NCI-H128 (cell line): ENCODE results near the gene AMACR.
A peak's percentile ranks its signal among the peaks of the same experiment; 100 is the strongest.

Experiments
- DNase-seq: peaks from one replicate; lab custom pipeline; 2025; ENCODE audit not compliant: unreplicated experiment; lab: John Stamatoyannopoulos, UW

AMACR gene

DNA sequence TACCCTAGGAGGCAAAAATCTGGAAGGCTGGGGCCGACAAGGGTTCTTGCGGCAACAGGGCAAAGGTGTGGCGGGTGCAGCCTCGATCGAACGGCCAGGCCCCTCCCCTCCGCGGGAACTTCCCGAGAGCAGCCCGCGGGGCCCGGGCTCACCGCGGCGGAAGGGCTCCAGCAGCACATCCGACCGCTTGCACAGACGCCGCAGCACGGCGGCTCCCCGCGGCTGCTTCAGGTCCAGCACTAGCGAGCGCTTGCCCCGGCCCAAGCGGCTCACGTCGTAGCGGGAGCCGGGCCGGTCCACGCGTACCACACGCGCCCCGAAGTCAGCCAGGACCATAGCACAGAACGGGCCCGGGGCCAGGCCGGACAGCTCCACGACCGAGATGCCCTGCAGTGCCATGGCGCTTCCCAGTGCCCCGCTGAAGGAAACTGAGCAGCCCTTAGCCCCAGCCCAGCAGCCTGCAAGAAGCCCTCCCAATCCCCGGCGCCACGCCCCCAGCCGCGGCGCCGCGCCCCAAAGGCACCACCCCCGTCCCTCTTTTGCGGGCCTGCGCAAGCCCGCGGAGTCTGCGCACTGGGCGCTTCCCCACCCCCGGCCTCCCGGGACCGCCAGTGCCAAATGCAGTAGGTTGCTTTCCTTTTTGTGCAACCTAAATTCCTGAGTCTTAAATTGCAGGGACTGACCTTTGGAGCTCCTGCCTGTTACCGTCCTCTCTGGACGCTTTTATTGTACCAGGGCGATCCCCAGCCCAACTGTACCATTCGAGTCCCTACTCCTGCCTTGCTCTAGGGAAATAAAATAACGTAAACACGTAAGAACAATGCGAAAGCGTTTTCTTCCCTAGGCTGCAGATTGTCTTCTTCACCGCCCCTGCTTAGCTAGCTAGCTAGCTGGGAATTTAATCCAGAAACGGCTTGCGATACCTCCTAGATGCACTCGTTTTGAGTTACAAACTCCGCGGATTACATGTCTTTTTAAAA, at the start of gene AMACR:
Gene AMACR, minus strand, starts transcription at position 430 of the 980 bp plus-strand sequence. Its CDS starts 31 bp downstream, at position 399.
- DNase-seq: peak; percentile 96

DNA sequence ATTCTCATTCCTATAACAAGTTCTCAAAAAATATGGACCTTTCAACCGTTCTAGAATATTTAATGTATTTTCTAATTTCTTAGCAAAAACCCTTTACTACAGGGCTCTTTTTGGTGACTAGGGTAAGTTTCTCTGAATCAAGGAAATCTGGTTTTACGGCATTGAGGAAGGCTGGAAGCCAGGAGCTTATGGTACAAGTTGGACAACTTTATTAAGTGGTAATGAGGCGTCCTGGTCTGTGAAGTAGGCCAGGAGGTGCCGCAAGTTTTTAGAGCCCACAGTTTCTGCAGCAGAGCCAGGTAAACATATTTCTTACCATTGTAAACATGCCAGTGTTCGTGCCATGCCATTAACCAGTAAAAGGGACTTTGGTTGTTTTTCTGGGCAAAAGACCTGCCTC, 49.7 kb upstream of the AMACR start:
- no peak for DNase-seq

DNA sequence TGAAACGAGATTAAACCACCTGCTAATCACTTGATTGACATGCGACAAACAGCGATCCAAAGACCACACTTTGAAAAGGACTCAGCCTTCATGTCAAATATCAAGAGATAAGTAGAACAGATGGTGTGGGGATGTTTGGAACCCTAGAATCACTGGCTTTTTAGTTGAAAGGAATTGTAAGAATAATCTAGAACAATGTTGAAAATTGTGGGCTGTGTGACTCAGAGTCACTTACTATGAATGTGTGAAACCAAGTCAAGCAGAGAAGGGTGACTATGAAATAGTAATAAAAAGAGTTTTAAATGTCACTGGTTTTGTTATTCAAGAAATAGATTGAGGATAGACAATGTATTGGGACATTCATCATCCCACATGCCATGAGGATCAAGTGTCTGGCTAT, 49.3 kb upstream of the AMACR start:
- DNase-seq: no peak

DNA sequence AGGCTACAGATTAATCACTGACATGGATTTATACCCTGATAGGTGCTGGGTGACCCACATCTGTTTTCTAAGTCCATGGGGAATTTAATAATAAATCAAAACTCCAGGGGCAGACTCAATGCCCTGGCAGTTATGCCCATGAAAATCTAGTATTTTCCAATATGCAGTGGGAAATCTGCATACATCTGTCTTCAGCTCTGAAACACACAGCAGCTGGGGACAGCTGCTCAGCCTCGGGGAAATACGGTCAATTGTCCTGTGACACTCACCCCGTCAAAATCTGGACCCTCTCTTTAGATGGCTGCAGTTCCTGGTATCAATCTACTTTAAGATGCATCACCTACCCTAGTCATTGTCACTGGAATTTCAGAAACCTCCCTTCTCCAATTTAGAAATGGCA, 47.8 kb upstream of the AMACR start:
- no peak for DNase-seq

DNA sequence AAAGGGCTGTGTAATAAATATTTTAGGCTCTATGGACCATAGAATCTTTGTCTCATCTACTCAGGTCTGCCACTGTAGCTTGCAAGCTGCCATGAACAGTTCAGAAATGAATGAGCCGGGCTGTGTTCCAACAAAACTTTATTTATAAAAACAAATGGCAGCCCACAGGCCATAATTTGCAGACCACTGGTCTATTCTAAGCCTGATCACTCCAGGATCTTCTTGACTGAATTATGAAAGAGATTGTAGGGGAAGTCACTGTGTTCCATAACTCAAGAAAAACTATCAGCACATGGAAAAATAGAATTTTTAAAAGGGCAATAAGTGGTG, 46.5 kb upstream of the AMACR start:
- no peak for DNase-seq

DNA sequence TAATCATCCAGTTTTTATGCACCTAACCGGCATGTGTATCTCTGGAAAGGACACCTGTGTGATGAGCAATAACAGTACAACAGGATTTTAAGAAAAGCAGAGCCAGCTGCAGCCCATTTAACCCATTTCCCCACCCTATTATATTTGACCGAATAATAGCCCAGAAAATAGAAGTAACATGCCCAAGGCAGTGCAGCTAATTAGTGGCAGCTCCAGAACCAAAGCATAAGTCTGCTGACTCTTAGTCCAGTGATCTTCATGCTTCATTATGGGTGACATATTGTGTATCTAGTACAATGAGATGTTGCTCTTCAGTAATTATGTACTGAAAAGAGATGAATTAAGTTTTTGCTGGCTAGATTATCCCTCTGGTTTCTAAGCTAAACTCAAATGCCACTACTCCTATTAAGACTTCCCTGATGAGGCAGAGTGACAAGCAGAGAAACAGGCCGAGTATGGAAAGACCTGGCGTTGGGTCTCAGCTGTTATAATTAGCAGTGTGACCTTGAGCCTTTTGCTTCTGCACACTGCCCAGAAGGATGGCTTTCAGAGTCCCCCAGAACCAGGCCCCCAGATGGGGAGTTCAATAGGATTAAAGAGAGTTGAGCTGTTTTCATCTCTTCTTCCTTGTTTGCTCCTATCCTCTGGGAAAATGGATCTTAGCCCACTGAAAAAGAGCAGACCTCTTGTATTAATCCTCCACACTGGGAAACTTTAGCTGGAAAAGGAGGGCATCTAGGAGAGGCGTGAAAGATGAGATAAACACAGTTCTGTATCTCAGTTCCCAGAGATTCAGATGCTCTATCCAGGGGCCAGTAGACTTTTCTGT, 45.9 kb upstream of the AMACR start:
- no peak for DNase-seq

DNA sequence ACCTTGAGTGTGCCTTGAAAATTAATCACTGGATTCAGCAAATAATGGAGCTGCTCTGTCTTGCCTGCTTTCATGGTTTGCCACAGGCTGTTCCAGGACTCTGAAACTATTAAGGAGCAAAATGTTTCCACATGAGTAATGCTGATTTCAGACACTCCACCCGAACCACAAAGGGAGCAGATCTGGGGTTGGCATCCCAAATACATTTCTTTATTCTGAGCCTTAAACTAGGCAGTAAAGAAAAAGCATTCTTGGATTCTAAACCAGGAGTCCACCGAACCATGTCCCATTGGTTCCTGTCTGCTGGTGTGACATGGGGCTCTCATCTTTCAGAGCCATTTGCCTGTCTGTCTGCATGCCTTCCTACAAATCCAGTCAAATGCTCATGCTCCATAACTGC, 45.3 kb upstream of the AMACR start:
- no peak for DNase-seq

DNA sequence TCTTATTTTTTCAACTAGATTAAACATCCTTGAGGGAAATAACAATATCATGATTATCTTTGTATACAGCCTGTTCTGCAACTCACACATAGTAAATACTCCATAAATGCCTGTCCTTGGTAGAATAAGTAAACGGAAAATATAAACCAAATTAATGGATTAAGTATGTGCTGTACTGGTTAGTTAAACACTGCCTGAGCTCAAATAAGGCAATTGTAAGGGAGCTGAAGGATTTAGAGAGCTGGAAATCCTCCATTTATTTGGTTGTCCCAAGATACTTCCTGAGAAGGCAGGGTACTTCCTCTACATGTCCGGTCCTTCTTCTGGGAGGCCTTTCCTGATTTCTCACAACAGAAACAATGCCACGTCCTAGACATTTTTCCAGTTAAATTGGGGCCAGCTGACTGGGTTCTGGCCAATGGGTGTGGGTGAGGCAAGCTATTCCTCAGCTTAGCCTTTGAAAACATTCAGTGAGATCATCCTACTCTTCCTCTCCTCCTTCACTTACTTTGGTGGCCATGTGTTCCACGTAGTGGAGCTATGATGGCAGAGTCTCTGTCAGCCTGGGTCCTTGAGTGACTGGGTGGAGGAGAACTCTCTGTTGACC, 43.6 kb upstream of the AMACR start:
- DNase-seq: no peak

DNA sequence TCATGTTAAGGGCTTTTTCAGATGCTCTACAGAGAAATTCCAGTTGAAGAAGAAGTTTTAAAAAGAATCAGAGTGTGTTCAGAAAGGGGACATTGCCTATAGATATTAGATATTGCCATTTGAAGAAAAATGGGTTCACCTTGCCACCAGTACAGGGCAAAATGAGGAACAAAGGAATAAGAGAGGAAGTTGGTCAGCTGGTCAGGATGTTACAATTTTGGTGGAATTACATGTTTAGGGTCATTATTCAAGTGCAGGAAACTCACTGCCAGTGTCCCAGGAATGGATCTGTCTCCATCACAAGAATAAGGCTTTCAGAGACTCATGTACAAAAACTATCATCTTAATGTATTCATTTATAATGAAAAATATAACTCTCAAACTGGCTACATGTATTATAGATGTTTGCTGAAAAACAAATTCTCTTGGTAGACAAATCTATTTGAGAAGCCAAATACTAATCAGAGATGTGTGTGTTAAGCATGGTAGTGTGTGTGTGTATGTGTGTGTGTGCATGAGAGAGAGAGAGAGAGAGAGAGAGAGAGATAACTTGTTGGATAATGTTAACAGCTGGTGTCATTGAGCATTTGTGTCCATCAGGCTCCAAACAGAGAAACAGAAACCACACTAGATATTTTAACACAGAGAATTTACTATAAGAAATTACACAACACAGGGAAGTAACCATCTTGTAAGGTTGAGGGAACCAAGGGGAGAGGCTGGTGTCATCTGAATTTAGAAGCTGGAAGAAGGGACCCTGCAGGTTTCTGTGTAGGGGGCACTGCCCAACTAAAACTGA, 40.1 kb upstream of the AMACR start:
- DNase-seq: no peak

DNA sequence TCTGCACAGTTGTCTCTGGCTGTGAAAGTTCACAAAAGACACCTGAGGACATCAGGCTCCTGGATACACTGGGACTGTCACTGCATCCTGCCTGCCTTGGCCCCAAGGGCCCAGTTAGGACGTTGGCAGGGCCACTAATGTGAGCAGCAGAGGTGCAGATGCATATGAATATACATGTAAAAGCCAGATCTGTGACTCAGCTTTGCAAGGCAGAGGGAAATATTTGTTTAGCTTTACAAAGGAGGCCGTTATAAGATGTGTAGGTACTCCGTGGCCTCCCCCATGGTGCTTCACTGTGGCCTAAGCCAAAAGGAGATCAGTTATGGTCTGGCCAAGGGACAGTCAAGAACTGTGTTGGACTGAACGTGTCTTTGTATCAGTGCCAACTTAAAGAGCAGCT, 39.3 kb upstream of the AMACR start:
- DNase-seq: no peak

DNA sequence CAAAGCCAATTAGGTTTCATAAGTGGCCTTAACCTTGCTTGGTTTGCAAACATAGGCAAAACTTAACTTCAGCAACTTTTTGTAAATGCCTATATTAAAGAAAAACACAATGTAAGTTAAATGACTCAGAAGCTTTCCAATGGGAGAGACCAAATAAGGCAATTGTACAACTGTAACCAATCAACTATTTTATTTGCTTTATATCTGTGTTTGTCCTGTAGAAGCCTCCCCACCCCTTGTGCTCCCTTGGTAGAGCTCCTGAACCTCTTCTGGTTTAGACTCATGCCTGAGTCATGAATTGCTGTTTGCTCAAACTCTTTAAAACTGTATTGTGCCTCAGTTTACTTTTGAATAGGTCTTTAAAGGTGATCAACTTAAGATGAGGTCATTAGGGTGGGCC, 38.1 kb upstream of the AMACR start:
- no peak for DNase-seq

DNA sequence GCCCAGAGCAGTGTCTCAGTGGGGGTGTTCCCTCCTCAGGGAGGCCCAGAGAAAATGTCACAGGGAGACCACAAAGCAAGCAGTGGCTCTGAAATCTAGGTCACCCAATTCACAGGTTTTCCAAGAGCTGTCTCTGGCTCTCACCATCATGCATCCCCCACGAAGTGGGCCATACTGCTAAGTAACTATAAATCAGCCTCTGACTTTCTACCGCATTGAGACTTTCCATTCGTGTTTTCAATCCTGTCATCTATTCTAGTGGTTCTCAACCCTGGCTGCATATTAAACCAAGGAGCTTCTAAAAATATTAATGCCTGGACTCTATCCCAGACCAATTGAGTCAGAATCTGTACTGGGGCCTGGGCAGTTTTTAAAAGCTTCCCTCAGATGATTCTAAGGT, 37.2 kb upstream of the AMACR start:
- no peak for DNase-seq

DNA sequence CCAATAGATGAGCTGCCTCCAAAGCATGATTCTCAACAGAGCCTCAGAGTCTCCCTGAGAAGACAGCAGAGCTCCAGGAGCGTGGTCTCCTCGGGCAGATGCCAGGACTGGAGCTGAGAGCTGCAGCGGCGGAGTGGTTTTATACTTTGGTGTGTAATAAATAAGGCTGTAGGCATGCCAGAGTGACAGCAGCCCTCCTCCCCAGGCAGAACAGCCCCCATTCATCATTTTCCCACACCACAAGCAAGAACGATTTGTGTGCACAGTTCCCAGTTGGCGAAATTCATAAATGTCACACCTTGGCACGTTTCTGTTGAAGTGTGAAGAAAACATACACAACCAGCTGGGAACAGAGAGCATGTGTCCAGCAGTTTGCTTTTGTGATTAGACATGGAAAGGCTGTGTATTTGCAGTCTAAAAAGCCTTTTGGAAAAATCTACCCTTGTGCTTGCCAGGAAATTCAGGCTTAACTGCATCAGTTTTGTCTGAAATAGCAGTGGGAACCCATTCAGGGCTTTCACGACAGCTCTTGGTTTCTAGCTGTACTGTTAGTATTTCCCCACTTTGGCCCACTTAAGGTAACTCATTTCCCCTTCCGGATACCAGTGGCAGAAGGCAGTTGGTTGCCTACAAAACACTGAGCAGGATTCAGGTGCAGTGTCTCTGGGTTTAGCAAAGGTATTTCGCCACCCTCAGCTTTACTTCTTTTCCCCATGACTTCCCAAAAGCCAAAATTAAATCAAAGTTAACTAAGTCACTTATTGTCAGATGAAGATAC, 35.4 kb upstream of the AMACR start, which contains the start of gene C1QTNF3:
Gene C1QTNF3, minus strand, starts transcription at position 115 of the 778 bp plus-strand sequence. Its CDS starts 88 bp downstream, at position 27.
- no peak for DNase-seq

DNA sequence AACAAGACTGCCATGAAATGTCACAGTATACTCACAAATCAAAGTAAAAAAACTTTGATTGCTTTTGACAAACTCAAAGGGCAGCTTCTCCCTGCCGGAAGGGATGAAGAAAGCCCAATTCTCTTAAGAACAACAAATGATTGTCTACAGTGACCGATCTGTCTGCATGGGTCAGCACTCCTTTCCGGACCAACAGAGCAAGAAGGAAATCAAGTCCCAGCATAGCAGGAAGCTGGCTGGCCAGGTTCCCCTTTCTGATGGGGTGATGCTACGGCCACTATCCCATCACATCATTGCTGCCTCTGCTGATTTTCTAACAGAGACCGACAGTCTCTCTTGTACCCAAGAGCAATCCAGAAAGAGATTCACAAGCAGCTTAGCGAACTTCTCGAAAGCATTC, 34.5 kb upstream of the AMACR start:
- no peak for DNase-seq

DNA sequence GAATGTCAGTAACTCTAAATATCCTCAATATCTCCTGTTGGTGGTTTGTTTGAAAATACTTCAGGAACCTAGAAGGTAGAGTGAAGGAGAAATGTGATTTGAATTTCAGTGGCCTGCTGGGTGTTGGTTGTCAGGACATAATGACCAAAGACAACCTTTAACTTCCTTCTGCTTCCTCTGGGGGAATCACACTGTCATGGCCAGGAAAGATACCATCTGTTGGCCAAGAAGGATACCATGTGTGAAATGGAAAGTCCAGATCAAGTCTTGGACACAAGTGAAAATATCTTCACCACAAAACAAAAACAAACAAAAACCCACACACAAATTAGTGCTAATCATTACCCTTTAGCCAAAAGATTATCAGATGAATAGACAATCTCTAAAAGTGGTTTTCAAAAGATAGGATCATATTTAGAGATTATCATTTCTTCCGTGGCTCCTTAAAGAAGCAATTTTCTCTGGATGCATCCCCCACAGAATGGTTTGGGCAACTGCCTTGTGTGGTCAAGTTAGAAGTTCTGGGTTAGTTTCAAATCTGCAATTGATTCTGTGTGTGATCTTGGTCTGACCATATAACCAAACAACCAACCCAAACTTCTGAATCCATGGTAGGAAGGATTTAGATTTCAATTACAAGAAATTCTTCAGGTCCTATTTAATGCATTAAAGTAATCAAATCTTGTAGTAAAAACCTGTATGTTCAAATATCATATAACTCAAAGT, 33.6 kb upstream of the AMACR start:
- DNase-seq: no peak

DNA sequence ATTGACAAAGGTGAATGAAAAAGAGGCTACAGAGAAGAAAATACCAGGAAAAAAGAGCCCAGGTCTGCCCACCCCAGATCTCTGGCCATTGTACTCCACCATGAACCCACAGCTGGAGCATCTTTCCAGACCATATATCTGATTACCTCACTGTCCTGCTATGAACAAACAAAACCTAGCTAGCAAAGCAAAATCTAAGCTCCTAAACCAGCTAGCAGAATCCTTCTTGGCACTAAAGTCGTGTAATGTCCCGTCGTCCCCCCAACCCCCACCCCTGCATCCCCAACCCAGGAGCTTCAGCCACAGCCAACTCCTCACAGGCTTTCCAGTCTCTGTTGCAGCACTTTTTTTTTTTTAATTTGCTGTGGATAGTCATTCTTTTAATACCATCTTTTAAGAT, 32.6 kb upstream of the AMACR start:
- no peak for DNase-seq

DNA sequence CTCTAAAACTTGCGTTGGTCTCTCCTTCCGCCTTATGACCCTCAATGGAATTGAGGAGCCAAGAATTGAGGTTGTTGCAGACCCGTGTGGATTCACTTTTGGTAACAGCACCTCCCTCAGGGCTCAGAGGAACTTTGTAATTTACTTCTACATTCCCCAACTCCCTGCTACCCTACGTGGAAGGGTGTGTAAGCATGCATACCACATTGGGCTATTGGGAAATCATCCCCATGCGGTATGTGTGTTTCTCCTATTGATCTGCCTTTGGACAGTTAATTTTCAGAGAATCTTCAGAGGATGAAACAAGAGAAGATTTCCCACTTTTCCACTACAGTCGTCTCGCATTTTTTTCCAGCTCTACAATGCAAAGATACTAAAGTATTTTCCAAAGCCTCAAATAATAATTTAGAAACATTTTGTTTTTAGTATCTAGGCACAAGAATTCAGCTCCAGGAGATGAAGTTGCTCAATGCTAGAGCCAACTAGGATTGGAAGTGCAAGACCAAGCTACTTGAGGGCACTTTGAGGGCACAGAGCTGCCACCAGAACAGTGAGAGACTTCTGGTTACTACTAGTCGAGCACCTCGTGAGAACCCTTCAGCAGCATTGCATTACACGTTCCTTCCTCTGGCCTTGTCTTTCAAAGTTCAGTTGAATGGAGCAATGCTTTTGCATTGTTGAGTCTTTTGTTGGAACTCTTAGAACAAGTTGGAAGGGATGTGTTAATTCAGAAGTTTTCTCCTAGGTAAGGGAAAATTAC, 31.7 kb upstream of the AMACR start:
- no peak for DNase-seq

DNA sequence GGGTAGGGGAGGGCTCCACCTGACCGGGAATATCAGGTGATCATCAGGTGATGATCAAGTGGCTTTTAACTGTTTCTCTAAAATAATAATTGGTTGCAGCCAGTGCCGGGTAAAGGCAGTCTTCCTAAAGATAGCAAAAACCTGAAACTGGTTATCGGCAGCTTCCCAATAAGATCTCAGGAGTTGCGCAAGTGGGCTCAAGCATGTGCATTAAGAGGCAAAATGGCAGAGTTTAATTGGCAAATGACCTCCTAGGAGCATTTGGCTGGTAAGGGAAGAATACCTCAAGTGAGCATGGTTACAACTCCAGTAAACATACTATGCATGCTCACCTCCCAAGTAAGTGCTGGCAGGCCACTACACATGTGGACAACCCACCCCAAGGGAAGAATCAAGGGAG, 31.0 kb upstream of the AMACR start:
- DNase-seq: no peak

DNA sequence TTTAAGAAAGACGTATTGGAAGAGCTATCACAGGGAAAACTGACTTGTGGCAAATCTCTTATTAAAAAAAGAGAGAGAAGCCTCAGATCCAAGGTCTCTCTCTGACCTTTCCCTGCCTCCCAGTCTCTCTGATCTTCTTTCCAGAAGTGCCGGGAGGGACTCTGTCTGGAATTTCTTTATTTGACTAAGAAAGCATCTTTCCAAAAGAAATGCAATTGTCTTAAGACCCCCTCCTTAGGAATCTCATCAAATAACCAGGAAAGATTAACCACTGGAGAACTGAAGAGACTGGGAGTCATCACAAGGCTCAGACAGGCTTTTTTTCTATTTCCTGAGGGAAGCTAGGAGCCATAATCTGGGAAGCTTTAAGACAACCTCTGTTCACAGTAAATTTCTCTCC, 30.5 kb upstream of the AMACR start:
- DNase-seq: no peak
